Measurements from ENCODE around the gene NTMT1. TPM values are rescaled to one million over a fixed set of nuclear protein-coding genes. Genes with fewer than 3 reads are reported as not detected.

The NTMT1 gene
- total RNA-seq, 1 donor from 2014 or later = 72.4 TPM

- H3K27ac Mint-ChIP-seq = no peak overlapping the region
- H3K4me1 Mint-ChIP-seq = peaks cover 48% of the 10 kb centered on the region
- no peaks in the 10 kb centered on the region for H3K9me3 Mint-ChIP-seq
- no peaks in the 10 kb centered on the region for H3K27me3 Mint-ChIP-seq
- H3K4me3 Mint-ChIP-seq = peak overlapping the region; percentile 30
- intact Hi-C loops (cut with micrococcal nuclease) = no loop called here
- no peaks in the 10 kb centered on the region for H3K36me3 Mint-ChIP-seq (ENCODE audit: low read depth)
- no peak for DNase-seq
Observed at GRCh38 chr9:129604056-129604765, 21.8 kb upstream of the NTMT1 start.

- H3K36me3 Mint-ChIP-seq (ENCODE audit: low read depth) = no peaks in the 10 kb centered on the region
- peak overlapping the region; percentile 30 for H3K4me3 Mint-ChIP-seq
- no peaks in the 10 kb centered on the region for H3K9me3 Mint-ChIP-seq
- H3K27me3 Mint-ChIP-seq = peaks cover under 1% of the 10 kb centered on the region
- intact Hi-C loops (cut with micrococcal nuclease) = no loop called here
- H3K27ac Mint-ChIP-seq = peak overlapping the region; percentile 60
- DNase-seq = peak; percentile 77
- H3K4me1 Mint-ChIP-seq = peaks cover 50% of the 10 kb centered on the region
Observed at GRCh38 chr9:129604766-129605163, 21.2 kb upstream of the NTMT1 start.

GRCh38 chr9:129606161-129607026, 19.6 kb upstream of the NTMT1 start:
- no peaks in the 10 kb centered on the region for H3K9me3 Mint-ChIP-seq
- peaks cover 2% of the 10 kb centered on the region for H3K27me3 Mint-ChIP-seq
- no peak overlapping the region for H3K27ac Mint-ChIP-seq
- no peak overlapping the region for H3K4me3 Mint-ChIP-seq
- DNase-seq = no peak
- intact Hi-C loops (cut with micrococcal nuclease) = no loop called here
- peaks cover 55% of the 10 kb centered on the region for H3K4me1 Mint-ChIP-seq
- no peaks in the 10 kb centered on the region for H3K36me3 Mint-ChIP-seq (ENCODE audit: low read depth)

GRCh38 chr9:129607027-129607387, 19.0 kb upstream of the NTMT1 start:
- Mint-ChIP-seq H3K4me3 (no peak overlapping the region), H3K27ac (peak overlapping the region; percentile 89), H3K9me3 (no peaks in the 10 kb centered on the region), H3K27me3 (peaks cover 2% of the 10 kb centered on the region), H3K36me3 (ENCODE audit: low read depth) (no peaks in the 10 kb centered on the region), H3K4me1 (peaks cover 55% of the 10 kb centered on the region)
- intact Hi-C loops (cut with micrococcal nuclease) = no loop called here
- no peak for DNase-seq

- DNase-seq = no peak
- intact Hi-C loops (cut with micrococcal nuclease) = no loop called here
- peak overlapping the region; percentile 56 for H3K27ac Mint-ChIP-seq
- peaks cover 4% of the 10 kb centered on the region for H3K27me3 Mint-ChIP-seq
- H3K36me3 Mint-ChIP-seq (ENCODE audit: low read depth) = no peaks in the 10 kb centered on the region
- peak overlapping the region; percentile 39 for H3K4me3 Mint-ChIP-seq
- H3K9me3 Mint-ChIP-seq = no peaks in the 10 kb centered on the region
- H3K4me1 Mint-ChIP-seq = peaks cover 41% of the 10 kb centered on the region
Observed at GRCh38 chr9:129608561-129609481, 17.1 kb upstream of the NTMT1 start.

GRCh38 chr9:129609486-129610212, 16.3 kb upstream of the NTMT1 start:
- H3K27me3 Mint-ChIP-seq = peaks cover 4% of the 10 kb centered on the region
- no peaks in the 10 kb centered on the region for H3K9me3 Mint-ChIP-seq
- peaks cover 38% of the 10 kb centered on the region for H3K4me1 Mint-ChIP-seq
- H3K27ac Mint-ChIP-seq = peak overlapping the region; percentile 98
- DNase-seq = peak; percentile 90
- peak overlapping the region; percentile 92 for H3K4me3 Mint-ChIP-seq
- intact Hi-C loops (cut with micrococcal nuclease) = loop anchor here (1.0 to 10.0 kb wide), 3 partner anchors 15 to 435 kb away; no protein-coding TSS in a partner anchor
- no peaks in the 10 kb centered on the region for H3K36me3 Mint-ChIP-seq (ENCODE audit: low read depth)

- no peak for DNase-seq
- peak overlapping the region; percentile 69 for H3K27ac Mint-ChIP-seq
- H3K4me3 Mint-ChIP-seq = peak overlapping the region; percentile 92
- intact Hi-C loops (cut with micrococcal nuclease) = loop anchor here (1.0 to 10.0 kb wide), 3 partner anchors 15 to 436 kb away; no protein-coding TSS in a partner anchor
- H3K9me3 Mint-ChIP-seq = no peaks in the 10 kb centered on the region
- H3K27me3 Mint-ChIP-seq = peaks cover 4% of the 10 kb centered on the region
- no peaks in the 10 kb centered on the region for H3K36me3 Mint-ChIP-seq (ENCODE audit: low read depth)
- H3K4me1 Mint-ChIP-seq = peaks cover 35% of the 10 kb centered on the region
Observed at GRCh38 chr9:129610213-129610472, 15.8 kb upstream of the NTMT1 start.

- H3K9me3 Mint-ChIP-seq = no peaks in the 10 kb centered on the region
- peaks cover 5% of the 10 kb centered on the region for H3K27me3 Mint-ChIP-seq
- peak overlapping the region; percentile 89 for H3K27ac Mint-ChIP-seq
- H3K4me3 Mint-ChIP-seq = peak overlapping the region; percentile 84
- H3K4me1 Mint-ChIP-seq = peaks cover 35% of the 10 kb centered on the region
- DNase-seq = peak; percentile 92
- intact Hi-C loops (cut with micrococcal nuclease) = loop anchor here (1.0 to 10.0 kb wide), 4 partner anchors 14 to 471 kb away; no protein-coding TSS in a partner anchor
- no peaks in the 10 kb centered on the region for H3K36me3 Mint-ChIP-seq (ENCODE audit: low read depth)
Observed at GRCh38 chr9:129610473-129611306, 15.3 kb upstream of the NTMT1 start.

GRCh38 chr9:129611307-129611800, 14.6 kb upstream of the NTMT1 start:
- peak overlapping the region; percentile 84 for H3K4me3 Mint-ChIP-seq
- H3K9me3 Mint-ChIP-seq = no peaks in the 10 kb centered on the region
- peak overlapping the region; percentile 89 for H3K27ac Mint-ChIP-seq
- H3K36me3 Mint-ChIP-seq (ENCODE audit: low read depth) = no peaks in the 10 kb centered on the region
- intact Hi-C loops (cut with micrococcal nuclease) = loop anchor here (1.0 to 10.0 kb wide), 3 partner anchors 13 to 472 kb away; no protein-coding TSS in a partner anchor
- H3K4me1 Mint-ChIP-seq = peaks cover 30% of the 10 kb centered on the region
- DNase-seq = no peak
- peaks cover 6% of the 10 kb centered on the region for H3K27me3 Mint-ChIP-seq

- Mint-ChIP-seq H3K4me1 (peaks cover 25% of the 10 kb centered on the region), H3K9me3 (no peaks in the 10 kb centered on the region), H3K36me3 (ENCODE audit: low read depth) (no peaks in the 10 kb centered on the region), H3K27me3 (peaks cover 6% of the 10 kb centered on the region), H3K27ac (no peak overlapping the region), H3K4me3 (peak overlapping the region; percentile 12)
- DNase-seq = no peak
- intact Hi-C loops (cut with micrococcal nuclease) = loop anchor here (10.0 kb wide), 1 partner anchor 287 kb away; no protein-coding TSS in a partner anchor
Observed at GRCh38 chr9:129612123-129612522, 13.8 kb upstream of the NTMT1 start.

- H3K27ac Mint-ChIP-seq = no peak overlapping the region
Observed at GRCh38 chr9:129612815-129613519, 13.0 kb upstream of the NTMT1 start.

More at GRCh38 chr9:129612815-129613519, 13.0 kb upstream of the NTMT1 start:
- peaks cover 14% of the 10 kb centered on the region for H3K27me3 Mint-ChIP-seq
- no peaks in the 10 kb centered on the region for H3K36me3 Mint-ChIP-seq (ENCODE audit: low read depth)
- H3K4me3 Mint-ChIP-seq = no peak overlapping the region
- no peaks in the 10 kb centered on the region for H3K9me3 Mint-ChIP-seq
- H3K4me1 Mint-ChIP-seq = peaks cover 17% of the 10 kb centered on the region
- intact Hi-C loops (cut with micrococcal nuclease) = loop anchor here (10.0 kb wide), 1 partner anchor 288 kb away; no protein-coding TSS in a partner anchor
- DNase-seq = no peak
